Testis (tissue), 3 donors: Measurements from ENCODE around the gene LRMDA. TPM values are rescaled to one million over a fixed set of nuclear protein-coding genes. Genes with fewer than 3 reads are reported as not detected.

Source experiments
- DNase-seq: peaks from one replicate; pipeline ENCODE4 v3.0.0-alpha.2; 2019
- H3K27ac ChIP-seq, 2 donors: fragments of 200-600 bp; sonication (generic); one replicate each; pipeline ENCODE4 v1.5.1; 2019
- H3K27me3 ChIP-seq: fragments of 200-600 bp; sonication (generic); one replicate; pipeline ENCODE4 v1.5.1; 2019
- H3K36me3 ChIP-seq: fragments of 200-600 bp; sonication (generic); one replicate; pipeline ENCODE4 v1.5.1; 2017; ENCODE audit warnings: low read depth; ENCODE audit errors: missing control alignments
- H3K4me1 ChIP-seq: fragments of 200-600 bp; sonication (generic); one replicate; pipeline ENCODE4 v1.5.1; 2019
- H3K4me3 ChIP-seq, 2 donors: fragments of 200-600 bp; sonication (generic); one replicate each; pipeline ENCODE4 v1.5.1; 2017 to 2019
- H3K9me3 ChIP-seq: fragments of 200-600 bp; sonication (generic); one replicate; pipeline ENCODE4 v1.5.1; 2017
- CTCF ChIP-seq, 3 experiments: fragments of 450-650 bp in 2 of 3; fragments of 200-600 bp in 1 of 3; sonication (generic) in 1 of 3; IDR thresholded peaks; one replicate each; pipeline ENCODE4 v1.5.1; 2016 to 2019; ENCODE audit warnings: antibody characterized with exemption in 3 of 3, mild to moderate bottlenecking in 2 of 3, moderate library complexity in 1 of 3
- POLR2A ChIP-seq: fragments of 450-650 bp; IDR thresholded peaks from one replicate; pipeline ENCODE4 v1.6.1; 2017; ENCODE audit warnings: antibody characterized with exemption, mild to moderate bottlenecking, moderate library complexity
- WGBS, 2 donors: methylation state at CpG; one replicate each; pipeline ENCODE4 v1.1.5; 2018; 5-methylcytosine and 5-hydroxymethylcytosine counted together
- intact Hi-C: fragments of 100-400 bp; cut with DNase I; formaldehyde crosslinking; loops from one replicate; pipeline ENCODE4 v1.15.1; 2023; ENCODE audit warnings: low total_unique reads
- polyA plus RNA-seq: library from polyadenylated mRNA; stranded (reverse); fragments of 350-450 nt; fragmentation: Illumina TruSeq; extraction: RNeasy Lipid Tissue Mini Kit (QIAGEN cat#74804); gene quantifications from one replicate; pipeline ENCODE4 v1.2.3, GENCODE V29; 2014; ENCODE audit warnings: low read depth, low replicate concordance; ENCODE audit not compliant: insufficient read depth
- total RNA-seq, 2 donors: library from RNA; depleted of rRNA; stranded (reverse); fragments of >200 nt; gene quantifications; one replicate each; pipeline ENCODE4 v1.2.3, GENCODE V29; 2016

Gene LRMDA
- total and polyA plus RNA-seq, 3 donors from 2014 or later: 7.6 to 13.8 (median 10.6) TPM

DNA sequence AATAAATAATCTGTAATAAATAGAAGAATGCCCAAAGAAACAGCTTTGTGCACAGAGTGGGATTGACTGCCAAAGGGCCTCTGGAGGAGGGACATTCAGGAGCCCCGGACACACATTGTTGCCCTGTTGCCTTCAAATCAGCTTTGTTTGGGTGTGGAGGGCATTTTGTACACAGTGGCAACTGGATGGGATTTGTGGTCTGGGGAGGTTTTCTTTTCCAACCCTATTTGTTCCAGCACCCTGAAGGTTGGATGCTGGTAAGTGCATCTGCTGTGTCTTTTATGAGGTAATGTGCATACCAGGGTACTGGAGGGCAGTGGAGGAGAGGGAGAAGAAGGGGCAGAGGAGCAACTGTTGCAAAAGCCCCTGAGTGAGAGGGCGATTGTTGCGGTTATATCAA lies 6.3 kb downstream of the LRMDA start:
- TF ChIP-seq CTCF (IDR thresholded peaks at IDR 0.05): no peak
- no peak for TF ChIP-seq POLR2A
- H3K36me3 ChIP-seq: no peaks in the 10 kb centered on the region
- peaks cover 1% of the 10 kb centered on the region for H3K4me1 ChIP-seq
- H3K9me3 ChIP-seq: no peaks in the 10 kb centered on the region
- H3K27me3 ChIP-seq: no peaks in the 10 kb centered on the region
- no peak for DNase-seq
- WGBS, 2 donors: 75 to 86% methylated on average over 3 of the region's 3 CpGs
- intact Hi-C loops: no loop called here
- no peak overlapping the region for H3K27ac ChIP-seq
- H3K4me3 ChIP-seq: no peak overlapping the region

- 61 to 66% methylated on average over 3 of the region's 3 CpGs for WGBS, 2 donors
- H3K9me3 ChIP-seq: no peaks in the 10 kb centered on the region
- intact Hi-C loops: no loop called here
- TF ChIP-seq POLR2A (no peak), CTCF (IDR thresholded peaks at IDR 0.05) (no peak)
- no peaks in the 10 kb centered on the region for H3K27me3 ChIP-seq
- H3K4me1 ChIP-seq: no peaks in the 10 kb centered on the region
- H3K36me3 ChIP-seq: no peaks in the 10 kb centered on the region
- no peak for DNase-seq
- H3K4me3 ChIP-seq: no peak overlapping the region
- no peak overlapping the region for H3K27ac ChIP-seq
These were observed 6.9 kb downstream of the LRMDA start for GRCh38 chr10:75438275-75438674.

DNA sequence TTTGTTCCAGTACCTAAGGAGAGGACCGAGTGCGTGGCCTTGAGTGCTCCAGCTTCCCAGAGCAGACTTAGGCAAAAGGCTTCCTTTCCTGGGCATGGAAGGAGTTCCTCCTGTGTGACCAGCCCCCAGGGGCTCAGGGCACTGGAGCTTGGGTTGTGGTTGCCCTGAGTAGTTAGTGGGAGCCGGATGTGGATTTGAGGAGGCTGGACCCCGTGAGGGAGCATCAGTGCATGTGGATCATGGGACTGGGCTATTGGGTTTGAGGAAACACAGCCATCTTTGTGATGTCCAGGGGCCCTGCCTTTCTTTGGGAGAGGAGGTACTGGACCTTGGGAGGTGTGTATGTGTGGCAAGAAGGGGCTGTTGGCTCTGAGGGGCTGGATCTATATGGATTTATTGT lies 8.4 kb downstream of the LRMDA start:
- Histone ChIP-seq H3K4me1 (no peaks in the 10 kb centered on the region), H3K27ac (no peak overlapping the region), H3K4me3 (no peak overlapping the region), H3K9me3 (no peaks in the 10 kb centered on the region), H3K36me3 (no peaks in the 10 kb centered on the region), H3K27me3 (no peaks in the 10 kb centered on the region)
- no peak for DNase-seq
- intact Hi-C loops: no loop called here
- TF ChIP-seq CTCF (IDR thresholded peaks at IDR 0.05) (no peak), POLR2A (no peak)
- 57 to 78% methylated on average over 4 of the region's 4 CpGs for WGBS, 2 donors

- no peak for TF ChIP-seq POLR2A
- TF ChIP-seq CTCF (IDR thresholded peaks at IDR 0.05): no peak
- Histone ChIP-seq H3K36me3 (no peaks in the 10 kb centered on the region), H3K4me3 (no peak overlapping the region), H3K9me3 (no peaks in the 10 kb centered on the region), H3K27ac (no peak overlapping the region), H3K4me1 (no peaks in the 10 kb centered on the region), H3K27me3 (no peaks in the 10 kb centered on the region)
- WGBS, 2 donors: 88 to 92% methylated on average over 4 of the region's 4 CpGs
- intact Hi-C loops: no loop called here
- DNase-seq: no peak
These were observed 8.9 kb downstream of the LRMDA start for GRCh38 chr10:75440271-75440793.

DNA sequence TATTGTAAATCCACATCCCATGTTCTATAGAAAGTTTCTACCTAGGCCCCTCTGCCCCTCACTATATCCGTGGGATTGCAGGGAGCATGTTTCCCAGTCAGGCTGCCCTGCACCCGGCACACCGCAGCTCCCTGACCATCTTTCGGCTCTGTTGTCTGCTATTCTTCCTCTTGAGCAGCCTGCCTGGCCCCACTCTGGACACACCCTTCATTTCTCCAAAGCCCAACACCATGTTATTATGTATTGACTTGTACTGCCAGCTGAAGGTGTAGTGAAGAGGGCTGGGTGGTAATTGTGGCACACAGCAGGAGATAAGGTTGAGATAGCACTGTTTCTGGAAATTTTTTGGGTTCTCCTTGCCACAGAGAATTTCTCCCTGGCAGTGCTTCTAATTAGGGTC lies 9.8 kb downstream of the LRMDA start:
- Histone ChIP-seq H3K4me3 (no peak overlapping the region), H3K9me3 (no peaks in the 10 kb centered on the region), H3K27ac (no peak overlapping the region), H3K36me3 (no peaks in the 10 kb centered on the region), H3K4me1 (no peaks in the 10 kb centered on the region), H3K27me3 (no peaks in the 10 kb centered on the region)
- DNase-seq: no peak
- intact Hi-C loops: no loop called here
- WGBS, 2 donors: 86 to 92% methylated on average over 4 of the region's 4 CpGs
- TF ChIP-seq CTCF (IDR thresholded peaks at IDR 0.05): no peak
- TF ChIP-seq POLR2A: no peak
